HG02884 (cell line): ENCODE results near the gene G6PC3.
"Not testable (repeated sequence)": the region's sequence is repeated elsewhere in the genome, so short reads cannot be mapped to it uniquely, and the experiment has no call there.

Source experiments
- ATAC-seq: cut with Tn5 transposase; IDR thresholded peaks from one replicate; pipeline ENCODE4 v1.9.1; 2021; ENCODE audit warnings: mild to moderate bottlenecking, moderate library complexity; ENCODE audit not compliant: unreplicated experiment

G6PC3 gene

GRCh38 chr17:44082256-44082927 is 11.9 kb downstream of the G6PC3 start:
- no peak for ATAC-seq

GRCh38 chr17:44083250-44083849 is 12.8 kb downstream of the G6PC3 start:
- no peak for ATAC-seq

GRCh38 chr17:44084131-44084538 is 13.6 kb downstream of the G6PC3 start:
- no peak for ATAC-seq

GRCh38 chr17:44084921-44085320 is 14.4 kb downstream of the G6PC3 start:
- no peak for ATAC-seq

GRCh38 chr17:44085908-44086307 is 15.4 kb downstream of the G6PC3 start:
- ATAC-seq: no peak

- no peak for ATAC-seq
Observed at GRCh38 chr17:44086364-44087311, 16.1 kb downstream of the G6PC3 start.

- no peak for ATAC-seq
Observed at GRCh38 chr17:44087319-44087718, 16.8 kb downstream of the G6PC3 start.

GRCh38 chr17:44088254-44088653 is 17.7 kb downstream of the G6PC3 start:
- ATAC-seq: no peak

GRCh38 chr17:44091200-44091997 is 20.9 kb downstream of the G6PC3 start:
- ATAC-seq: no peak

- ATAC-seq: no peak
Observed at GRCh38 chr17:44092051-44092450, 21.5 kb downstream of the G6PC3 start.

GRCh38 chr17:44093231-44093900 is 22.8 kb downstream of the G6PC3 start:
- no peak for ATAC-seq

- ATAC-seq: no peak
Observed at GRCh38 chr17:44094701-44095387, 24.3 kb downstream of the G6PC3 start.

GRCh38 chr17:44095388-44095646 is 24.8 kb downstream of the G6PC3 start:
- no peak for ATAC-seq

GRCh38 chr17:44095647-44096496 is 25.3 kb downstream of the G6PC3 start:
- ATAC-seq: no peak

- no peak for ATAC-seq
Observed at GRCh38 chr17:44097110-44097958, 26.8 kb downstream of the G6PC3 start.

GRCh38 chr17:44101858-44102257 is 31.3 kb downstream of the G6PC3 start:
- not testable (repeated sequence) for ATAC-seq

- ATAC-seq: no peak
Observed at GRCh38 chr17:44102849-44103622, 32.5 kb downstream of the G6PC3 start.
